Keratinocyte (primary cell): ENCODE measurements around the gene SPAG9.

ENCODE experiments used
- CTCF ChIP-seq, 3 experiments: IDR thresholded peaks in 1 of 3; conservative IDR thresholded peaks in 1 of 3; optimal IDR thresholded peaks in 1 of 3; 2 replicates in 2 of 3; 3 replicates in 1 of 3; pipeline versions ENCODE3 to v1.5.1; 2011; ENCODE audit warnings: low read length in 3 of 3, mild to moderate bottlenecking in 3 of 3, moderate library complexity in 2 of 3, control low read depth in 1 of 3, inconsistent platforms in 1 of 3; ENCODE audit not compliant: insufficient read depth in 2 of 3; ENCODE audit errors: extremely low read depth in 1 of 3
- EZH2 ChIP-seq: IDR thresholded peaks from one replicate; pipeline ENCODE4 v1.6.1; 2012; ENCODE audit warnings: inconsistent platforms, mild to moderate bottlenecking, low read length, moderate library complexity

- no peak for TF ChIP-seq CTCF (optimal IDR thresholded peaks at IDR 0.05 in 1 of 3, IDR thresholded peaks at IDR 0.05 in 1 of 3, conservative IDR thresholded peaks at IDR 0.05 in 1 of 3; ENCODE audit: extremely low read depth in 1 of 3, insufficient read depth in 2 of 3, low read length in 3 of 3)
- TF ChIP-seq EZH2: no peak
Observed at GRCh38 chr17:50927287-50927686, 193.4 kb downstream of the SPAG9 start.
